ENCODE data around the gene CRYBB3. TPM values are rescaled to one million over a fixed set of nuclear protein-coding genes. Genes with fewer than 3 reads are reported as not detected.
"Not testable (repeated sequence)": the region's sequence is repeated elsewhere in the genome, so short reads cannot be mapped to it uniquely, and the experiment has no call there.

The CRYBB3 gene
- total RNA-seq, 1 donor from 2014 or later: not detected

DNA sequence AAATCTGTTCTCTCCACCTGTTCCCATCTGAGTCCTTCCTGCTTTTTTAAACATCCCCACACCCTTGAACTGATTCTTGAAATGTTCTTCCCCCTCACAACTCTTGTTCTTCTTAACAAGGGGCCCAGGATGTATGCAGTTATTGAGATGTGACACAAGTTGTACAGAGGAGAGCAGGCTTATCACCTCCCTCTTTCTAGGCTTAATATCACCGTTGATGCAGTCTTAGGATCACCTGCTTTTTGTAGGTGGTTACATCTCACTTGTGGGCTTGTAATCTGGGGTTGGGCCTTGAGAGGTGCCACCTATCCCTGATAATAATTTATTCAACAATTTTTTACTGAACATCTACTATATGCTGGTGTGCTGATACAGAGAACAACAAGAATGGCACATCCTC, 6.2 kb downstream of the CRYBB3 start:
- no peak for DNase-seq (ENCODE audit: low spot score)

DNA sequence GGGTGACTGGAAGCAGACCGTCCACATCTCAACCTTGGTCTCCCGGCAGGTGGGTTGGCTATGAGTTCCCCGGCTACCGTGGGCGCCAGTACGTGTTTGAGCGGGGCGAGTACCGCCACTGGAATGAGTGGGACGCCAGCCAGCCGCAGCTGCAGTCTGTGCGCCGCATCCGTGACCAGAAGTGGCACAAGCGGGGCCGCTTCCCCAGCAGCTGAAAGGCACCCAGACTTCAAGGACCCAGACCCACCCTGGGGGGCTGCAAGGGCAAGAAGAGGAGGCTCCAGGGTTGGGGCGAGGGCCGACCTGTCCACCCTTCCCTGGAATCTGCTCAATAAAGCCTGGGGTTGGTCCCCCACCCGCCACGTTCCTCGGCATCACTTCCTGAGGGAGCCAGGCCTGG, 7.3 kb downstream of the CRYBB3 start:
- DNase-seq (ENCODE audit: low spot score): no peak

DNA sequence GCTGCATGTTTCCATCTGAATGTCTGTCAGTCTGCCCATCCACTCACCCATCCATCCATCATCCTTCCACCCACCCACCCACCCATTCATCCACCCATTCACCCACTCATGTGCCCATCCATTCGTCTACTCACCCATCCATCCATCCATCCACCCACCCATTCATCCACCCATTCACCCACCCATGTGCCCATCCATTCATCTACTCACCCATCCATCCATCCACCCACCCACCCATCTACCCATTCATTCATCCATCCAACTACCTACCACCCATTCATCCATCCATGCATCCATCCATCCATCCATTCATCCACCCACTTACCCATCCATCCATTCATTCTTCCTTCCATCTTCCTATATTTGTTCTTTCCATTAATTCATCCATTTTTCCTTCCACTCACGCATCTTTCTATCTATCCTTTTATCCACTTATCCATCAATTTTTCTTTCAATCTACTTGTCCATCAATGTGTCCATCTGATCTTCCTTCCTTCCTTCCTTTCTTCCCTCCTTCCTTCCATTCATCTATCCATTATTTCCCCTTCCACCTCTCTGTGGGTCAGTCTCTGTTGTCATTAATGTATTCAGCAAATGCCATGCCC, 8.0 kb downstream of the CRYBB3 start:
- no peak for DNase-seq (ENCODE audit: low spot score)

- no peak for DNase-seq (ENCODE audit: low spot score)
Measured at GRCh38 chr22:25208328-25208727, 8.7 kb downstream of the CRYBB3 start.

DNA sequence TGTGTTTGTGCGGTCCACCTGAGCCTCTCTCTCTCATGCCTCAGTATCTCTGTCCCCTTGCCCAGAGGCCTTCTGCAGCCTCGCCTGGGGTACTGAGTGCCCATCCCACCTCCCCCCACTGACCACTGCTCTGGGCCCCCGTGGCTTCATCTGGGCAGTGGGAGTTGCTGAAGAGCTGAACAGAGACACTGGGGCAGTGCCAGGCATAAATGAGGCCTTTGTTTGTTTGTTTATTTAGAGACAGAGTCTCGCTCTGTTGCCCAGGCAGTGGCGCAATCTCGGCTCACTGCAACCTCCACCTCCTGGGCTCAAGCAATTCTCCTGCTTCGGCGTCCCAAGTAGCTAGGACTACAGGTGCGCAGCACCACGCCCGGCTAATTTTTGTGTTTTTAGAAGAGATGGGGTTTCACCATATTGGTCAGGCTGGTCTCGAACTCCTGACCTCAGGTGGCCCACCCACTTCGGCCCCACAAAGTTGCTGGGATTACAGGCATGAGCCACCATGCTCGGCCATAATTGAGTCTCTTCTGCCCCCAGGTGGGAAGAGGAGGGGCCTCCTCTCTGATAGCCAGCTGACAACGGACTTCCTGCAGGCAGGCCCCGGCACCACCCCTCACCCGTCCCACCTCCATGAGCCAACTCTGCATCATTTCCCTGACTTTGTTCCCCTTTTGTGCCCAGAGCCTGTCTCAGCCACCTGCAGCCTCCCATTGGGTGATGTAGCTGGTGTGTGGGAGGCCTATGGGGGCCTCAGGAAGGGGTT, 9.3 kb downstream of the CRYBB3 start:
- no peak for DNase-seq (ENCODE audit: low spot score)

DNA sequence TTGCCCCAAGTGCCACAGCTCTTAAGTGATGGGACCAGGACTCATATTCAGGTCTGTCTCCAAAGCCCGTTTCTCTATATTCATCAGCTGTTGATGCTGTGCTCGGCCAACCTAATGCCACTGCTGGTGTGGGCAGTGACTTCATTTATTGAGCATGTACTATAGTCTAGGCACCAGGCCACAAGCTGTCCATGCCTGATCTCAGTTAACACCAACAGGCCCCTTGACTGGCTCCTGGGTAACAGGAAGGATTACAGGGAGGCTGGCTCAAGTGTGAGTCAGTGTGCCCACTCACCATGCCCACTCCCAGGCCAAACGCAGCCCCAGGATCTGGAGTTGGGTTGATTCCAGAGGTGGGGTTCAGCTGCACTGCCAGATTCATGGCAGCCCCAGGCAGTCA, 11.1 kb downstream of the CRYBB3 start:
- no peak for DNase-seq (ENCODE audit: low spot score)

GRCh38 chr22:25212337-25212736, 12.7 kb downstream of the CRYBB3 start:
- no peak for DNase-seq (ENCODE audit: low spot score)

GRCh38 chr22:25213221-25213620, 13.6 kb downstream of the CRYBB3 start:
- DNase-seq (ENCODE audit: low spot score): no peak

- DNase-seq (ENCODE audit: low spot score): no peak
Measured at GRCh38 chr22:25216230-25216629, 16.6 kb downstream of the CRYBB3 start.

- no peak for DNase-seq (ENCODE audit: low spot score)
Measured at GRCh38 chr22:25219211-25219689, 19.6 kb downstream of the CRYBB3 start, which contains the start of gene CRYBB2. CRYBB2 (plus strand) TSS chr22:25219639; CDS start chr22:25221430, 1,791 bp downstream.

DNA sequence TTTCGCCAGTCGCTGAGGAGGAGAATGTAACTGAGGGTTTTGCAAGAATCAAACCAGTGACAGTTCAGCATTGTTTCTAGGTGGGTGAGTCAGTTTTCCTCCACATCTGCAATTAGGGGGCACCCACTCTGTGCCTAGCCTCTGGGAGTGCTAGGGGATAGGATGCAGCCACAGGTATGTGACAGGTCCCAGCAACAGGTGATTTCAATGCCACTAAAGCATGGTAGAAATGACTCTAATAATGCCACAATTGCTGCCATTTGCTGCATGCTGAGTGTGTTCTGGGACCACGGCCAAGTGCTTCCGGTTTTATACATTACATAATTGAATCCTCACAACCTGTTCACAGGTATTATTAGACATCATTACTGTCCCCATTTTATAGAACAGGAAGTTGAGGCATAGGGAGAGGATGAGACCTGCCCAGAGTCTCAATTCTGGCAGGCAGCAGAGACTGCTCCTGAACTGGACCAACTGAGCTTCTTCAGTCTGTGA, 20.3 kb downstream of the CRYBB3 start:
- no peak for DNase-seq (ENCODE audit: low spot score)

DNA sequence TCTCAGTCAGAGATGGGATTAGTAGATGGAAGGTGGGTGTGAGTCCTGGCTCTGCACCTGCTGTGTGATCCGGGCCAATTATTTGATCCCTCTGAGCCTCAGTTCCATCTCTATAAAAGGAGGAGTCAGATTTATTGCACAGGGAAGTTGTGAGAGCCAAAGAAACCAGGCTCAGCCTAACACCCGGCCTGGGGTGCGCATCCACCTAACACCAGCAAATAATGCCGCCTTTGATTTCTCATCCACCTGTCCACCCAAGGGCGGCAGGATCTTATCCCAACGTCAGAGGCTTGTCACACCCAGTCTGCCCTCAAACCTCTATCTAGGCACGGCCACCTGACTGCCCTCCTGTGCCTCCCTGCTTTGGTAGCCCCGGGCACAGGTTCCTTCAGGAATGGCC, 22.1 kb downstream of the CRYBB3 start:
- DNase-seq (ENCODE audit: low spot score): no peak

DNA sequence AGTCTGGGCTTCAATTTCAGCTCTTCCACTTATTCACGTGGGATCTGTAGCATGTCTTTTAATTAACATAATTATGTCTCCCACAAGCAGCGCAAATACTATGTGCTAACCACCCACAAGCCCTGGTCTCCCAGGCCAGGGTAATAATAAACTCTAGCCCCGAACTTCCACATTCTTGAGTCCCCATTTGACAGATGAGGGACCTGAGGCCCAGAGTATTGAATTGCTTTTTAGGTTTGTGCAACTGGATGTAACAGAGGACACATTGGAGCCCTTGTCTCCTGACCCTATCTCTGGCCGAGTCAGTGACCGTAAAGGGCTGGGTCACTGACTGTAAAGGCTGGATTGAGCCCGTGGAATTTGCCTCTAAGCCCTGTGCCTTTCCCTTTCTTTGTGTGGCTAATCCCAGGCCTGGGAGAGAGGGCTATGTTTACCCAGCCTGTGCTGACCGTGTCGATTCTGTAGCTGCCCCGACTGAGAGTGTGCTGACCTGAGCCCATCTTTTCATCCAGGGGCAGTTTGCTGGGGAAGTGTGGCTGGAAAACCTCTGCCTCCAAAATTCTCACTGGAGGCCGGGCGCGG, 23.7 kb downstream of the CRYBB3 start:
- DNase-seq (ENCODE audit: low spot score): no peak

DNA sequence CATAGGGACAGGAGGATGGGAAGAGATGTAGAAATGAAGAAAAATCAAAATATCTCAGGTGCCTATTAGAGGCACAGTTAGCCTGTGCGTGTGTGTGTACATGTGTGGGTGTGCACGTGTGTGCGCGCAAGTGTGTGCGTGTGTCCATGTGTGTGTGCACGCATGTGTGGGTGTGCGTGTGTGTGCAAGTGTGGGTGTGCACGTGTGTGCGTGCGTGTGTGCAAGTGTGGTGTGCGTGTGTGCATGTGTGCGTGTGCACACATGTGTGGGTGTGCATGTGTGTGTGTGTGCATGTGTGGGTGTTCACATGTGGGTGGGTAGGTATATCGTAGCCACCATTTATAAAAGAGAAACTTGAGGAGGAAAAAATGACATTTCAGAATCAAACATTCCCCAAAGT, 29.2 kb downstream of the CRYBB3 start:
- DNase-seq (ENCODE audit: low spot score): no peak

DNA sequence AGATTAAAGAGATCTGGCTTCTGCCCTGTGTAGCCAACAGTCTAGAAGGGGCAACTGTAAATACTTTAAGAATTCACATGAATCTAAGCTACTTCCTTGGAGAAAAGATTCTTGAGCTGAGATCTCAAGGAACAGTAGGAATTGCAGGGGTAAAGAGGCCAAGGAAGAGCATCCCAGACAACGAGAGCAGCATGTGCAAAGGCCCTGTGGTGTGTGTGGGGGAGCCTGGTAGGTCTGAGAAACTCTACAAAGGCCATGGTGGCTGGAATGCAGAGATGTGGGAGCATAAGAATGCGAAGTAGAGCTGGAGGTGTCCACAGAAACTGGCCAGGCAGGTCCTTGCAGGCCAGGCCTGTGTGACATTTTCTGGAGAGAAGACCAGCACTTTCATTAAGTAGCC, 31.1 kb downstream of the CRYBB3 start:
- not testable (repeated sequence) for DNase-seq (ENCODE audit: low spot score)

DNA sequence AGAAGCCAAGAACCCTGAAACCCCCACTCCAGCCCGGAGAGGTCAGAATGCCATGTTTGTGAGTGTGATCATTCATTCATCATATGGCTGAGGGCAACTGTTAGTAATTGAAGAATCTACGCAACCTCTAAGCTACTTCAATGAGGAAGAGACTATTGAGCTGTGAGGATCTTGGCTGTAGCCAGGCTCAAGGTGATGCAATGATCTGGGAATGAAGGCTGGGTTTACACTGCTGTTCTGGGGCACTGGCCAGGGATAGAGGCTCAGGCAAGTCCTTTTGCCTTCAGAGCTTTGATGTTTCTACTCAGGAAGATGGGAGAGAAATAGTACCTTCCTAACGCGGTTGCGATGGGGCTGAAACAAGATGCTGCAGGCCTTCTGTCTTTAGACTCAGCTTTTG, 32.6 kb downstream of the CRYBB3 start:
- DNase-seq (ENCODE audit: low spot score): no peak

DNA sequence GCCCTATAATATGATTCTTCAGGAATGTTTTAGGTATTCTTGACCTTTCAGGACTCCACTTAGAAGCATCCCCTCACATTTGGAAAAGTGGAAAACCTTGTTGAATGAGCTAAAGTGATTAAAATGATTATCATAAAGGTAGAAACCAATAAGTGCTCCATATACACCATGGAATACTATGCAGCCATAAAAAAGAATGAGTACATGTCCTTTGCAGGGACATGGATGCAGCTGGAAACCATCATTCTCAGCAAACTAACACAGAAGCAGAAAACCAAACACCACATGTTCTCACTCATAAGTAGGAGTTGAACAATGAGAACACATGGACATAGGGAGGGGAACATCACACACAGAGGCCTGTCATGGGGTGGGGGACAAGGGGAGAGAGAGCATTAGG, 34.0 kb downstream of the CRYBB3 start:
- not testable (repeated sequence) for DNase-seq (ENCODE audit: low spot score)

DNA sequence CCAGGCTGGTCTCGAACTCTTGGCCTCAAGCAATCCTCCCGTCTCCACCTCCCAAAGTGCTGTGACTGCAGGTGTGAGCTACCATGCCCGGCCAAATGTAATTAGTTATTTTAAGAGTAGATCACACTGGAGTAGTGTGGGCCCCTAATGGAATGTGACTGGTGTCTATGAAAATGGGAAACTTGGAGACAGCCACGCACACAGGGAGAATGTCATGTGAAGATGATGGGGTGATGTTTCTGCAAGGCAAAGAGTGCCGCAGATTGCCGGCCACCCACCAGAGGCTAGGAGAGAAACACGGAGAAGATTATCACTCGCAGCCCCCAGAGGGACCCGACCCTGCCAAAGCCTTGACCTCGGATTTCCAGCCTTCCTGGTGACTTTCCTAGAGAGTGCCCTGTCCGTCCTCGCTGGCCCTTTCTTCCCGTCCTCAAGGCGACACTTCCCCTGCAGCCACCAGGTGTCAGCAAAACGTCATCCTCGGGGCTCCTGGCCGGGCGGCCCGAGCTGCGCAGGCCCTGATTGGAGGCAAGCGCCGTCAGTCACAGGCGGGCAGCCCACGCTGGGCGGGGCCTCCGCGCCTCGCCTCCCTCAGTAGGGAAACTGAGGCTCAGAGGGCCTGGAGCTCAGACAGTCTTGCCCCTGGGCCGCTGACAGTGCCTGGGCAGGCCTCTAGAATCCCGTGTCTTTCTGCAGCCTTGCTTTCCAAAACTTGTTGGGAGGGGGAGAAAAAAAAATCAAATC, 36.1 kb downstream of the CRYBB3 start:
- peak; percentile 81 for DNase-seq (ENCODE audit: low spot score)

DNA sequence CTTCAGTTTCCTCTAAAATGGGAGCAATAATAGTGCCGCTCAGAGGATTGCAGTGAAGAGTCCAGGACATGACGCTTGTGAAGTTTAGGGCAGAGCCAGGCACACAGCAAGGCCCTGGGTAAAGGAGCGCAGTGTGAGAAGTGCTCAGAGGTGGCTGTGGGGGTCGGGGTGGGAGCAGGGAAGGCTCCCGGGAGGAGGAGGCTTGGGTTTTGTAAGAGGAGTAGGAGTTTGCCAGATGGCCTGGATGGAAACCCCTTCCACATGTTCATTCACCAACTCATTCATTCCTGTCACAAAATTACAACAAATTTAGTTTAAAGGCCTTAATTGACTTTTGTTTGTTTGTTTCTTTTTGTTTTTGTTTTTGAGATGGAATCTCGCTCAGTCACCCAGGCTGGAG, 36.8 kb downstream of the CRYBB3 start:
- DNase-seq (ENCODE audit: low spot score): no peak

GRCh38 chr22:25237503-25237902, 37.8 kb downstream of the CRYBB3 start:
- no peak for DNase-seq (ENCODE audit: low spot score)

DNA sequence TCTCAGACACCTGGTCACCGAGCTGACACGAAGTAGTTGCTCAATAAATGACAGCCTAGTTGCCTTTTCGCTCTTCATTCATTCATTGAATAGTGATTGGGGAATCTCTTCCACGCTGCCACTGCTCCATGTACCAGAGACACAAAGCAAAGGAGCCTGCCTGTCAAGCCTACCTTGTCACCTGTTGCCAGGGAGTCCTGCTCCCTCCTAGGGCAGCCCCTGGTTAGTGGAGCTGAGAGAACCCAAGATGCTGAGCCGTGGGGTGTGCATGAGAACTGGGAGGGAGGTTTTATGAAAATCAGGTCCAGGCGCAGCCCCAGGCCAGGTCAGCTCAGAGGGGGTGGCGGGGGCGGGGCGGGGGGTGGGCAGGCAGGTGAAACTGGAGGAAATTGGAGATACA, 38.4 kb downstream of the CRYBB3 start:
- not testable (repeated sequence) for DNase-seq (ENCODE audit: low spot score)

DNA sequence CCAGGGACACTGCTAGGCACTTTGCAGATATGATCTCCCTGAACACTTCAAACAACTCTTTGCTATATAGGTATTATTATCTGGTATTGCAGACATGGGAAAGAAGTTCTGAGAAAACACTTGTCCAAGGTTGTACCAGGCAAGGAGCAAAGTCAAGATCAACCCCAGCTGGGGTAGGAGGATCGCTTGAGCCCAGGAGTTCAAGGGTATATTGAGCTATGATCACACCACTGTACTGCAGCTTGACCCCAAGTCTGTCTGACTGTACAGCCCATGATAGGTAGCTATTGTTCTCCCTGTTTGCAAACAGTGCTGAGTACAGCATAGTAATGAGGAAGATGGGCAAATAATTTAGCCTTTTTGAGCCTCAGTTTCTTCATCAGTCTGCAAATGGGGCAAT, 55.5 kb downstream of the CRYBB3 start:
- not testable (repeated sequence) for DNase-seq (ENCODE audit: low spot score)
